ENCODE results near the gene AGPAT3.

DNA sequence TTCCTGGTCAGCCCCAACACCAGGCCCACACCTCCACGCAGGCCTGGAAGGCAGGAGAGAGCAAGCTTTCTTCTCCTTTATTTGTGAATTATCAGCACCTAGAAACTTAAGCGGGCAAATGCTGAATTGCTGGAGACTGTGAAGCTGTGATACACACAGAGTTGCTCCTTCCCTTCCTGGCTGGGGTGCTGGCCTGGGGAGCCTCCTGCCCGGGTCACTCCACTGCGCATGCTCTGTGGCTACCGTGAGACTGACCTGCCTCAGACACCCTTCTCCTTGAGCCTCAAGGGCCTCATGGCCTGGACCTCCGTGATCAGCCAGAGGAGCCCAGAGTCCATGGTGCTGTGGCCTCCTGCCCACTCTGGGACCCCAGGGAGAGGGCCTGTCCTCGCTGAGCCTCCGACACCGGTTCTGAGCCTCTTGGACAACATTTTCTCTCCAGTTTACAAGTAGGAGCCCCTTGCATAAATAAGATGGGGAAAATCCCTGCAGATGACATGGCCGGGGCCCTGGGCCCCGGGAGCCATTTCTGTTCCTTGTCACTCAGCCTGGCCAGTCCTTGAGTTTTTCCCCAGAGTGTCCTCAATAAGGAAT is 18.0 kb downstream of the AGPAT3 start:
- TF ChIP-seq, protein P1, sequence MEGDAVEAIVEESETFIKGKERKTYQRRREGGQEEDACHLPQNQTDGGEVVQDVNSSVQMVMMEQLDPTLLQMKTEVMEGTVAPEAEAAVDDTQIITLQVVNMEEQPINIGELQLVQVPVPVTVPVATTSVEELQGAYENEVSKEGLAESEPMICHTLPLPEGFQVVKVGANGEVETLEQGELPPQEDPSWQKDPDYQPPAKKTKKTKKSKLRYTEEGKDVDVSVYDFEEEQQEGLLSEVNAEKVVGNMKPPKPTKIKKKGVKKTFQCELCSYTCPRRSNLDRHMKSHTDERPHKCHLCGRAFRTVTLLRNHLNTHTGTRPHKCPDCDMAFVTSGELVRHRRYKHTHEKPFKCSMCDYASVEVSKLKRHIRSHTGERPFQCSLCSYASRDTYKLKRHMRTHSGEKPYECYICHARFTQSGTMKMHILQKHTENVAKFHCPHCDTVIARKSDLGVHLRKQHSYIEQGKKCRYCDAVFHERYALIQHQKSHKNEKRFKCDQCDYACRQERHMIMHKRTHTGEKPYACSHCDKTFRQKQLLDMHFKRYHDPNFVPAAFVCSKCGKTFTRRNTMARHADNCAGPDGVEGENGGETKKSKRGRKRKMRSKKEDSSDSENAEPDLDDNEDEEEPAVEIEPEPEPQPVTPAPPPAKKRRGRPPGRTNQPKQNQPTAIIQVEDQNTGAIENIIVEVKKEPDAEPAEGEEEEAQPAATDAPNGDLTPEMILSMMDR (IDR thresholded peaks at IDR 0.05; ENCODE audit: extremely low read depth in 1 of 2, insufficient read depth in 1 of 2, low read depth in 1 of 2, low read length in 2 of 2) = no peak
- TF ChIP-seq POLR2A (IDR thresholded peaks at IDR 0.05; ENCODE audit: low read depth, low read length) (no peak), EZH2 (IDR thresholded peaks at IDR 0.05; ENCODE audit: borderline replicate concordance, low read depth, low read length, severe bottlenecking) (no peak), POLR2AphosphoS5 (IDR thresholded peaks at IDR 0.05; ENCODE audit: insufficient read depth, low read depth, low read length) (no peak), JUN (IDR thresholded peaks at IDR 0.05; ENCODE audit: borderline replicate concordance, insufficient read depth, insufficient read length, low read depth) (no peak), FOS (IDR thresholded peaks at IDR 0.05; ENCODE audit: borderline replicate concordance, insufficient read depth, low read length) (no peak), MYC (IDR thresholded peaks at IDR 0.05; ENCODE audit: low read depth, low read length) (no peak), GATA2 (IDR thresholded peaks at IDR 0.05; ENCODE audit: insufficient read depth, insufficient read length, low read depth, low read length) (no peak)
- TF ChIP-seq, protein P2, sequence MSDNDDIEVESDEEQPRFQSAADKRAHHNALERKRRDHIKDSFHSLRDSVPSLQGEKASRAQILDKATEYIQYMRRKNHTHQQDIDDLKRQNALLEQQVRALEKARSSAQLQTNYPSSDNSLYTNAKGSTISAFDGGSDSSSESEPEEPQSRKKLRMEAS (IDR thresholded peaks at IDR 0.05; ENCODE audit: insufficient read depth, insufficient read length) = no peak
